Measurements from ENCODE around the gene ARGLU1. TPM values are rescaled to one million over a fixed set of nuclear protein-coding genes. Genes with fewer than 3 reads are reported as not detected.
A peak's percentile ranks its signal among the peaks of the same experiment; 100 is the strongest.

ARGLU1 gene
- total RNA-seq, 1 donor from 2014 or later: 56.9 TPM

- Histone ChIP-seq H3K79me2 (ENCODE audit: insufficient read depth, low read length) (peaks cover 46% of the 10 kb centered on the region), H3K27ac (ENCODE audit: low read depth, low read length) (no peak overlapping the region), H4K20me1 (ENCODE audit: insufficient read depth, low read length) (peaks cover 37% of the 10 kb centered on the region), H3K4me2 (ENCODE audit: low read length) (peak overlapping the region; percentile 94), H3K4me1 (ENCODE audit: insufficient read depth, low read length) (peaks cover 11% of the 10 kb centered on the region), H2AFZ (ENCODE audit: low read depth, low read length) (peak overlapping the region; percentile 73), H3K9ac (ENCODE audit: low read length) (peak overlapping the region; percentile 97), H3K27me3 (ENCODE audit: insufficient read depth, low read length) (no peaks in the 10 kb centered on the region), H3K4me3 (ENCODE audit: insufficient read depth, low read depth, low read length) (peak overlapping the region; percentile 91), H3K9me3 (ENCODE audit: insufficient read depth, low read depth, low read length) (no peaks in the 10 kb centered on the region), H3K36me3 (ENCODE audit: insufficient read depth, low read length) (no peaks in the 10 kb centered on the region)
- peaks cover 1% of the 10 kb centered on the region for H3K36me3 Mint-ChIP-seq (ENCODE audit: low read depth, unreplicated experiment)
- H3K27me3 Mint-ChIP-seq (ENCODE audit: low read depth, unreplicated experiment): no peaks in the 10 kb centered on the region
- FAIRE-seq (no peak), DNase-seq (ENCODE audit: low read depth) (no peak)
- peak overlapping the region; percentile 83 for H3K27ac Mint-ChIP-seq (ENCODE audit: unreplicated experiment)
- peaks cover 18% of the 10 kb centered on the region for H3K4me1 Mint-ChIP-seq (ENCODE audit: low read depth, unreplicated experiment)
- H3K9me3 Mint-ChIP-seq (ENCODE audit: unreplicated experiment): no peaks in the 10 kb centered on the region
- peak overlapping the region; percentile 98 for H3K4me3 Mint-ChIP-seq (ENCODE audit: unreplicated experiment)
- TF ChIP-seq CTCF (IDR thresholded peaks at IDR 0.05; ENCODE audit: insufficient read depth, low read depth, low read length): no peak
- no peak for TF ChIP-seq EZH2 (IDR thresholded peaks at IDR 0.05; ENCODE audit: insufficient read depth, low read length)
Observed at GRCh38 chr13:106568299-106569003, 514 bp upstream of the ARGLU1 start.

GRCh38 chr13:106566641-106567473 lies 1.1 kb downstream of the ARGLU1 start:
- Histone ChIP-seq H3K9me3 (ENCODE audit: insufficient read depth, low read depth, low read length) (no peaks in the 10 kb centered on the region), H3K79me2 (ENCODE audit: insufficient read depth, low read length) (peaks cover 61% of the 10 kb centered on the region), H3K4me1 (ENCODE audit: insufficient read depth, low read length) (peaks cover 13% of the 10 kb centered on the region), H2AFZ (ENCODE audit: low read depth, low read length) (peak overlapping the region; percentile 1), H3K4me3 (ENCODE audit: insufficient read depth, low read depth, low read length) (peak overlapping the region; percentile 91), H4K20me1 (ENCODE audit: insufficient read depth, low read length) (peaks cover 51% of the 10 kb centered on the region), H3K27me3 (ENCODE audit: insufficient read depth, low read length) (no peaks in the 10 kb centered on the region), H3K27ac (ENCODE audit: low read depth, low read length) (peak overlapping the region; percentile 95), H3K36me3 (ENCODE audit: insufficient read depth, low read length) (no peaks in the 10 kb centered on the region), H3K9ac (ENCODE audit: low read length) (peak overlapping the region; percentile 97), H3K4me2 (ENCODE audit: low read length) (peak overlapping the region; percentile 94)
- peak overlapping the region; percentile 98 for H3K4me3 Mint-ChIP-seq (ENCODE audit: unreplicated experiment)
- TF ChIP-seq EZH2 (IDR thresholded peaks at IDR 0.05; ENCODE audit: insufficient read depth, low read length) (no peak), CTCF (IDR thresholded peaks at IDR 0.05; ENCODE audit: insufficient read depth, low read depth, low read length) (no peak)
- H3K36me3 Mint-ChIP-seq (ENCODE audit: low read depth, unreplicated experiment): no peaks in the 10 kb centered on the region
- FAIRE-seq (peak; percentile 26), DNase-seq (ENCODE audit: low read depth) (peak; percentile 46)
- H3K27me3 Mint-ChIP-seq (ENCODE audit: low read depth, unreplicated experiment): no peaks in the 10 kb centered on the region
- H3K9me3 Mint-ChIP-seq (ENCODE audit: unreplicated experiment): no peaks in the 10 kb centered on the region
- H3K27ac Mint-ChIP-seq (ENCODE audit: unreplicated experiment): peak overlapping the region; percentile 79
- H3K4me1 Mint-ChIP-seq (ENCODE audit: low read depth, unreplicated experiment): peaks cover 24% of the 10 kb centered on the region
